HG03469 (cell line): ENCODE measurements around the gene MEIKIN.

Experiments
- ATAC-seq: cut with Tn5 transposase; IDR thresholded peaks from one replicate; pipeline ENCODE4 v1.9.1; 2021; ENCODE audit warnings: mild to moderate bottlenecking, moderate library complexity, moderate number of reproducible peaks; ENCODE audit not compliant: unreplicated experiment

The MEIKIN gene

DNA sequence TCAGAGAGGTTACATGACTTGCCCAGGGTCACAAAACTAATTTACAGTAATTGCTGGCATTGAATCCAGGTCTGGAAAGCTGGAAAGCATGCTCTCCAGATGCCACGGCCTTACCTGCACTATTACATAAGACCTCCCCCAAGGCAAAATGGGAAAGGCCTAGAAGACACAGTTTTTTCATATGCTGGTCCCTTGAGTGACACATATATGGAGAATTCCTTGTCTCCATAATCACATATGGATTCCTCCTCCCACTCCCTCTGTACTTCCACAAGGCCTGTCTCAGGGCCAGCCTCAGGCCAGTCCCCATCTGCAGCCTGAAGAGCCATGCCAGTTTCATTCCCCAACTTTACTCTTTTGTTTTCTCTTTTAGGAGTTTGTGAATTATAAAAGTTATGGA, 28.6 kb upstream of the MEIKIN start:
- ATAC-seq: no peak

DNA sequence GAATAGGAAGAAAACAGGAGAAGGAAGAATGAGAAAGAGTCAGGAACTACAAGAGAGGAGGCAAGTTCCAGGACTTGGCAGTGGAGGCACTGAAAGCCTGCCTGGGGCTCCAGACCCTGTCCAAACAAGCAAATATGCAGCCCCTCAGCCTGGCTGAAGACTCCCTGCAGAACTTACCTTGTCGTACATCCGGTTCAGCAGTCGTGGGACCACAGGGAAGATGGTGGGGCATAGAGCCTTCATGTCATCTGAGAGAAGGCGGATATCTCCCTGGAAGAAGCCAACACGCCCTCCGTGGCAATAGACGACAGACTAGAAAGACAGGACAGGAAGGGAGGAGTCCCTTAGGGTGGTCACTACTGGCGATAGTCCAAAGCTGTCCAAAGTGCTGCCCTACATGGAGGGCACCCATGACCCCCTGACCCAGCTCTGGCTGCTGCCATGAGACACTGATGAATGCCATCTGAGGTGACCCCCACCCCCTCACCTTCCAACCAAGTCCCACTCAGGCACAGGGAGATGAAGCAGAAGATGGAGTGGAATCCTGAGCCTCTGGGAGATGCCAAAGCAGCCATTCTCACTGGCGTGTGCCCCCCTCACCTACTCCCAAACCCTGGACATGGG, 27.7 kb upstream of the MEIKIN start:
- ATAC-seq: no peak

DNA sequence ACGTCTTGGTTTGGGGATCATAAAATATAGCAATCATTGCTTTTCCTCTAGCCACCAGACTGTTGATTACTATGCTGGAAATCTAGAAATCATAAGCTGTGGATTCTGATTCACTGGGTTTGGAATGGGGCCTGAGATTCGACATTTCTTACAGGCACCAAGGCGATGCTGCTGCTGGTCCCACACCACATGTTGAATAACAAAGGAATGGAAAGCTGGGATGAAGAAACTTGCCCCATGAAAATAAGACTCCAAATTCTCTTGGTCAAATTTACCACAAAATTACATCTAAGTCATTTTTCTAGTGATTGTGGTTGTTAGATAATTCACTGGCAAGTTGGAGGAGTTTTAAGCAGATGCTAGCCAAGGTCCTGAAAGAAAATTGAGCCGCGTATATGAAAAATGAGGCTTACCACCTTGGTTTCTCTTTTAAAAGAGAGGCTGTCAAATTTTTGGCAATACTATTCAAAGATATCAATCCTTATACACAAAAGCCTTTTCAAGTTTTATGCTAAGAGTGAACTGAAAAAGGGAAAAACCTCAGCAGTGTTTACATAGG, 23.0 kb upstream of the MEIKIN start:
- no peak for ATAC-seq

DNA sequence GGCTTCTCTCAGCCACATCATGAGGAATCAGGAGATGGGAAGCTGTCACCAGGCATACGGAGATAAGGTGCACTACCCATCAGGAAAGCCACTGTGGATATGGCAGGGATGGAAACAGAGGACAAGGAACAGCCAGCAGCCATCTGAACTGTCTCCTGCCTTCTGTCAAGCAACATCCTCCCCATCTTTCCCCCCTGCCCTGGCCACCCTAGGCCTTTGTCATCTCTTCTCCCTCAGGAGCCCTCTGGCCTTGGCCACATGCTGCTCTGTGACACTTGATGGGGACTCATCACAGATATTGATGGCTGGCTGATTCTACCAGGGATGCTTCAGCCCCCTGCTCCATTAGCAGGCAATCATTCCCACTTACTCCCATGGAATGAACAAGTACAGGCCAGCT, 21.1 kb upstream of the MEIKIN start:
- ATAC-seq: no peak

DNA sequence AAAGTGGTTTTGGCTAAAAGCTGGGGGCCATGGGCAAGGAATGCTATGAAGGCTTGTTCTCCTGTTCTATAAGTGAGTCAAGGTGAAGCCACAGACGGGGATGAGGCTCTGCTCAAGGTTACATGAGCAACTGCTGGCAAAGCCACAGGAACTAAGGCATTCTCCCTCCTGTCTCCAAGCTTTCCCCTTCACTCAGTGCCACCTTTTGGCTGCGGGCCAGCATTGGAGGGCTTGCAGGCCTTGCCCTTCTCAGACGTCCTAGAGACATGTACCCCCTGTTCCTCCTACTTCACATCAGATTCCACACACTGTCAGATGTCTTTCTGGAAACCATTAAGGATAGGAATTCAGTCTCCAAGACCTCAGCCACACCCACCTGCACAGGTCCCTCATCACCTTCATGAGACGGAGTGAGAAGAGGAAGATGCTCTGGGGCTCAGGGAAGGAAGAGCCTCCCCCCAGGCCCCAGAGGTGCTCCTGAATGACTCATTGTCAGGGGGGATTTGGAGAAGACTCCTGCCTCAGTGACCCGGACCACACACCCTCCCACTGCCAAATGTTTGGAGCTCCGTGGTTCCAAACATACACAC, 20.5 kb upstream of the MEIKIN start:
- ATAC-seq: no peak

DNA sequence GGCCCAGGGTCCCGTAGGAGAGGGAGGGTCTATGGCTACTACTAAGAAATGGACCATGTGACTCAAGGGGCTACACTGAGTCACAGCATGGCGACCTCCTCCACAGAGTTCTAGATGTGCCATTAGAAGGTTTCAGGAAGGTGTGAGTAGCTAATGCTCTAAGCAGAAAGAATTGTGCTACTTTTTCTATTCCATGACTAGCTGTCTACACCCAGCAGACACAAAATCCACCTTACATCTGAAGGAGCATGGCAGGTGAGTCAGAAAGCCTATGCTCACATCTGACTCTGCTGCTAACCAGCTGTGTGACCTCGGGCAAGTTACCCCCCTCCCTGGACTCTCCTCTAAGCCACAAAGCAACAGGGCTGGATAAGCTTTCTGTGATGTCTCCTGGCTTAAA, 14.4 kb upstream of the MEIKIN start:
- ATAC-seq: no peak

DNA sequence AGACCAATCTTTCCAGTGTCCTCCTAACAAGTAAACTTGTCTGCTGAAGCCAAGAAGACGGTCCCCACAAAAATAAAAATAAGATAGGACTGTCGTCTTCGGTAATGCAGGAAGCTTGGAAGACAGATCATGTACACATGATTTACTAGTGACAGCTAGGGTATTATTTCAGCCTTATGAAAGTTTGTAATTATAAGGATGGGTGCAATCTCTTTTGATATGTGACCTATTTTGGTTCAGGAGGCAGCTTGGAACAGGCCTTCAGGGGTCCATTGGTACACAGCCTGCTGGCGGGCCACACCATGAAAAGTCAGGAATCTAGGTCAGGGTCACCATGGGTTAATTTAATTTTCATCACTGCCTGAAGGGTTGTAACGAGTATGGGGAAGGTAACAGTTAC, 13.7 kb upstream of the MEIKIN start:
- ATAC-seq: no peak

DNA sequence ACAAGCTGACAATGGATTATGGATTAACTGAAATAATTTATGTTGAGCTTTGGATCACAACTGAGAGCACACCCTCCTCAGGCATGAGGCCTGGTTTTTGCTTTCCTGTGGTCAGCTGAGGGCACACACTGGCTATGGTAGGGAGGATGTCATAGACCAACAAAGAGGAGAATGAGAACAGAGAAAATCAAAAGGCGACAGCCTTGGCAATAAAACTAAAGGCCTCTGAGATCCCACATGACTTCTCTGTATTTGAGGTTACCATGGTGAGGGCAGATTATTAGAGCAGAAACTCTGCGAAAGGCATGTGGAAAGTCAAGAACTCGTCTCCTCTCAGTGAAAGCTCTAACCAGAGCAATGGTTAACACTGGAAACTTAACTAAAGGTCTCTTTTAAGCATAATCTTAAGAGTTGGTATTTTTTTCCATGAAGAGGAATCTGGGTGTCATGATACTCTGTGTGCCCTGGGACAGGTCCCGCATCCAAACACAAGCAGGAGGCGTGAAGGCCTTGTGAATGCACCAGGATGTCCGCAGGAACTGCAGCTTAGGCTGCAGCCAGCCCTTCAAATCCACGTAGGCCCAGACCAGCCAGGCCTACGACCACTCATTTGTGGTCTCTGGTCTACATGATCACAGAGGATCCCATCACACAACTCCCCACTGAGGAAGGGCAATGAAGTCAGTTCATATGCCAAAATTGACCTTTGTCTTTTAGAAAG, 12.4 kb upstream of the MEIKIN start:
- ATAC-seq: no peak

DNA sequence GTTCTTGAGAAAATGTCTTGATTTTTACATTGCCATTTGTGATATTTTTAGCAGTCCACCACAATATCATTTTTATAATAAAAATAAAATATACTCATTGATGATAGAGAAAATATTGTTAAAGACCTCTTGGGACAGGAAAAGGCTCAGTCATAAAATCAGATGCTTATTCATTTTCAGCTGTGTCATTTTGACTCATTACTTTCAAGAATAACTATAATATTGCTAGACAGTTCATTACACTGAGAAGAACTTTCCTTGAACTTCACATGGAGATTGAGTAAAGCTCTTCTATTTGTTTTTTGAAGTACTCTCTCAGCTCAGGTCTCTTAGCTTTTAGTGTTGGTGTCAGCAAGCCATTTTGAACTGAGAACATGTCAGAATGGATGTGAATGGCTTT, 8.5 kb upstream of the MEIKIN start:
- ATAC-seq: no peak

DNA sequence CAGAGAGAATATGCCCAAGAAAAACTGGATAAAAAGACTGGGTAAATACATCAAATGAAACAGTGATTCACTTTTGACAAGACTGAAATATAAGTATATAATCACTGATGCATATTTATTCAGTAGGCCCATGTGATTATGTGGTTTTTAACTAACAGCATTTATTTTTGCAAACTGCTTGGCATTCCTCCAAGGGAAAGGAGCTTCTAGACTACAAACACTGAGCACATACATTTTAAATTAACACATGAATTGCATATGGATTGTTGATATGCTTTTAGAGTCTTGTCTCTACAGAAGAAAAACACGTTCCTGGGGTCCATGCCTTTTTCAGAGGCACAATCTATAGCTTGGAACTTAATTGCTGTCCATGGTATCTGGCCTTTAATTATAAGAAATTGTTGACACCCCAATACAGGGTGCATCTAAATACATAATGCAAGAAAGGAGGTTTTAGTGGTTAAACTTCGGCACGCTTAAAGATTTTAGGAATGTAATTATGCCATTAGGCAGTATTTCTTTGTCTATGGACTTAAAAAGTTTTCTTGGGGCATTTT, 6.9 kb upstream of the MEIKIN start:
- no peak for ATAC-seq

DNA sequence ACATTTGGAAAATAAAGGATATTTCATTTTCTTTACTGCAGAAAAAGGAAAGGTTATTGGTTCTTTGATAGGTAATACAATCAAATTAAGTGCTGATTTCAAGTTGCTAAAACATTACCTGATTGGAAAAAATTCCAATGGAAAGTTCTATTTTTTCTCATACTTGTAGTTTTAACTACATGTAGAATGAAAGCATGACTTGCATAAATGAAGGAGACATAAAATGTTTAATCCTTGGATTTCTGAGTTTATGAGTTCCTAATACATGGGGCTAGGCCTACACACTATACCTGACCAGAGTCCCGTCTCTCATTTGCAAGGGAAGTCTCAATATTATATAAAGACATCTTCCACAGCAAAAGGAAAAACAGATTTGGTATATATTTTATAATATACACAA, 5.2 kb upstream of the MEIKIN start:
- ATAC-seq: no peak

DNA sequence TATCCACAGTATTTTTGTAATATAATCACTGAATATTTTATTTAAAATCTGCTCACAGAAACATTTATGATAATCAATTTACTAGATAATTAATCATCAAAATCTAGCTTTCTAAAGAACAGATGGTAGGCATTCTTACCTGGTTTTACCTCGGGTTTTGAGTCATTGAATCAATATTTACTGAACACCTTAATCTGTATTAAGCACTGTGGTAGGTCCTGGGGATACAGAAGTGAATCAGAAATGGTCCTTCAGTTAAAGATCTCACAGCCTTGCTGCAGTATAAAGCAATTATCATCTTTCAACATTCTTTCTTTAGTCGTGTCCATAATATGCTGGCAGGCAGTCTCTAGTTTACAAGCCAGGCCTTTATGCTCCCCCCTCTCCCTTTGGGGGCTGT, 2.0 kb upstream of the MEIKIN start:
- no peak for ATAC-seq

DNA sequence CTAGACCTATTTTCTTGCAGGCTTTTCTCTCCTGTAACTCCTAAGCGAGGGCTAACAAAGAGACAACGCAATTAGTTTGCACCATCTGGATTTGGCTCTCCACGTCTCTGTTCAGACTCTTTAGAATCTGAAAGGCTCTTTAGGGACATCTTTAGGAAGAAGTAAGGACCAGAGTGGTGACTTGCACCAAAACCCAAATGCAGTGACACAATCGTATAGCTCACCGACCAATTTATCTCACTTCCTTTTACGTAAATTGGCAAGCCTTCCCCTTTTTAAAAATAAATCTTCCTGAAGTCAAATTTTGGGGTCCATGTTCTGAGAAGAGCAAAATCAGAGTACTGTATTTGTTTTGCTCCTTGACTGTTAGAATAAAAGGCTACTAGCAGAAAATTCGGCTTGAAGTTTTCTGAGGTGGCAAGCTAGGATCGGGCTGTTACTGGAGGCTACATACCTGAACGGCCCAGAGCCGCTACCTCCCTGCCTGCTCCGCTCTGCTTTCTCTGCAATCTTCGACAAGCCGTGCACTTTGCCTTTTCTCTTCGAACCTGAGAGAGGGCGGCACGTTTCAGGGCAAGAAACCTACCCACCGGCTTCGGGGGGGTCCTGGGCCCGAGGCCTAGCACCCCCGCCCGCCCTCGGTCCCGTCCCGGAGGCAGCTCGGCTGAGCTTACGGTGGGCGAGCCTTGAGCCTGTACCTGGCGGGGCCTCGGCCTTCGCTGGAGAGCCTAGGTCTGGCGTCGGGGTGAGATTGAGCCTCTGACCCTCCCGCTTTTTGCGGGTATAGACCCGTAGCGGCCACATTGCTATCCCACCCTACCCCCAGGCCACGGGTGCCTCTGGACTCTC, 537 bp downstream of the MEIKIN start:
- ATAC-seq: no peak

DNA sequence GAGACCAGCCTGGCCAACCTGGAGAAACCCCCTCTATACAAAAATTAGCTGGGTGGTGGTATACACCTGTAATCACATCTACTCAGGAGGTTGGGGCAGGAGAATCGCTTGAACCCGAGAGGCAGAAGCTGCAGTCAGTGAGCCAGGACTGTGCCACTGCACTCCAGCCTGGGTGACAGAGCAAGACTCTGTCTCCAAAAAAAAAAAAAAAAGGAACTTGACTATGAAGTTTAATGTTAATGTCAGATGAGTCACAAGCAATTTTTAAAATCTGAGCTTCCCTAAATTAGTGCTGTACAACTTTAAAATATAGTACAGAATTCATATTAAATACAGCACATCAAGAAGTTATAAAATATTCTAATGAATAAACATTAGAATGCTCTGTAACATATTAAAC, 1.5 kb downstream of the MEIKIN start:
- no peak for ATAC-seq

DNA sequence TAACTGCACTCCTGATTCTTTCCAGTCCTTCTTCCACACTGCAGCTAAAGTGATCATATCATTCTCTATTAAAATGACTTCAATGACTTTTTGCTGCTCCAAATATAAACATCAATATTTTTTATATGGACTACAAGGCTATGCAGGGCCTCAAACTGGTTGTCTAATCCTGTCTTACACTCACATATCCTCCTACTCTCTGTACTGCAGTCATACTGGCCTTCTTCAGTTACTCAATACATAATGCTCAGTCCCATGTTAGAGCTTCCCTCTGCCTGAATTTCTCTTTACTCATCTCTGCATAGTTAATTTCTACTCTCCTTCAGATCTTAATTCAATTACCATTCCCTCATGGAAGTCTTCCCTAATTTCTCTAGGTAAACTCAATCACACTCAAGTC, 3.4 kb downstream of the MEIKIN start:
- no peak for ATAC-seq

DNA sequence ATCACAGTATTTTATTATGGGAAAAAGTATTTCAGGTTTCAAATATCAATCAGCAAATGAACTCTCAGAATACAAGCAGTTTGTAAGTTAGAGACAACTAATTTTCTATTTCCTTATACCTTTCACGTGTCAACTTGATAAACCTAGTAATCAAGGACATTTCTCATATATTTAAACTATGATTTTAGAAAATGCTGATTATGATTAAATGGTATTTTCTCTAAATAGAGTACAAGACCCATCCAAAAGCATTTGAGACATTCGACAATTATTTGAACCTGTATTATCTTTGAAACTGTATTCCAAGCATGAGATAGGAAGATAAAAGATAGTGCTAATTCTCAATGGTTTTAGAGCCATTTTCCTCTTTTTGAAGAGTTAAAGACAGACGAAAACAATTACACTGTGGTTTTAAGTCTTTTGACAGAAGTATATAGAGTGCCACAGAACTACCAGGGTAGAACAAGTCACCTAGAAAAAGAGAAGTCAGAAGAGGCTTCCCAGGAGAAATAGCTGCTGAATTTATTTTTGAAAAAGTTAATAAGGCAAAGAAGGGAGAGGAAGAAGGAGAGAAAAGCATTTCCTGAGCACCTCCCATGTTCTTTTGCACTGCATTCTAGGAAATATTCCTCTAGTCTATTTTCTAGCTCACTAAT, 5.6 kb downstream of the MEIKIN start:
- no peak for ATAC-seq

DNA sequence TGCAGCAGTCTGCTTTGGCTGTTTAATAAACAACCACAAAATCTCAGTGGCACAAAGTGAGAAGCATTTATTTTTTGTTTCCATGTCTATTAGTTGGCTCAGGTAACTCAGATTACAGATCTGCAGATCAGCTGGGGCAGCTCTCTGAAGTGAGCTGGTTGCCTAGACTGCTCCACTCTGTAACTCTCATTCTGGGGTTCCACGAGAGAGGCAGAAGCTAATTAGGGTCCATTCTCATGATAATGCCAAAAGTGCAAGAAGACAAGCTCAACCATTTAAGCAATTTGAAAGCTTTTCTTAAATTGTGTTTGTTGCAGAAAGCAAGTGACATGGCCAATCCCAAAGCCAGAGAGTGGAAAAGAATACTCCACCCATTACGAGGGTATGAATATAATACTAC, 13.2 kb downstream of the MEIKIN start:
- ATAC-seq: no peak

DNA sequence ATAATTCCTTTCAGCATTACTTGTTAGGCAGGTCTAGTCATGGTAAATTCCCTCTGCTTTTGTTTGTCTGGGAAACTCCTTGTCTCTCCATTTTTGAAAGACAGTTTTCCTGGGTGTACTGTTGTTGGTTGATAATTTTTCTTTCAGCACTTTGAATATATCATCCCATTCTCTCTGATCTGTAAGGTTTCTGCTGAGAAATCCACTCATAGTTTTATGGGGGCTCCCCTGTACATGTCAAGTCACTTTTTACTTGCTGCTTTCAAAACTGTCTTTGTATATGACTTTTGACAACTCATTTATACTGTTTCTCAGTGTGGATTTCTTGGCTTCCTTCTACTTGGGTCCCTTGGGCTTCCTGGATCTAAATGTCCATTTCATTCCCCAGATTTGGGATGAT, 16.5 kb downstream of the MEIKIN start:
- ATAC-seq: no peak

DNA sequence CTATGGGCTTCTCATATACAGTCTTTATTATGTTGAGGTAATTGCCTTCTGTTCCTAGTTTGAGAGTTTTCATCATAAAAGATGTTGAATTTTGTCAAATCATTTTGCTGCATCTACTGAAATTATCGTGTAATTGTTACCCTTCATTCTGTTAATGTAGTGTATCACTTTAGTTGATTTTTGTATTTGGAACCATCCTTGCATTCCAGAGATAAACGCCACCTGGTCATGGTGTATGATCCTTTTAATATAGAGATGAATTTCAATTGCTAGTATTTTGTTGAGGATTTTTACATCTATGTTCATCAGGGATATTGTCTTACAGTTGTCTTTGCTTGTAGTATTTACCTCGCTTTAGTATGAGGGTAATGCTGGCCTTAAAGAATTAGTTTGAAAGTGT, 19.3 kb downstream of the MEIKIN start:
- ATAC-seq: no peak

DNA sequence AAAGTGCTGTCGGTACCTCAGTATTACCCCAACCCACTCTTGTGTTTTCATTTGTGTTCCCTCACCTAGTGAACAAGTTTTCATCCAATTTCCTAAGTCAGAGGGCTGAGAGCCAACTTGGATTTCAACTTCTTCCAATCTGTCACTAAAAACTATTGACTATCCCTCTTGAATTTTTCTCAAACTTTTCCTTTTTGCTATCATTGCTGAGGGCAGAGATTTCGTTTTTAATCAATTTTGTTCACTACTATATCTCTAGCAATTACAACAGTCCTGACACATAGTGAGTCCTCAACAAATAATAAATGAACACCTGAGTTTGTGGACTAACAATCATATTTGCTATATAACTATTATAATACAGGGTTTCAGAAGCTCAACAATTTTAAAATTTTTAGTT, 29.0 kb downstream of the MEIKIN start:
- ATAC-seq: no peak

DNA sequence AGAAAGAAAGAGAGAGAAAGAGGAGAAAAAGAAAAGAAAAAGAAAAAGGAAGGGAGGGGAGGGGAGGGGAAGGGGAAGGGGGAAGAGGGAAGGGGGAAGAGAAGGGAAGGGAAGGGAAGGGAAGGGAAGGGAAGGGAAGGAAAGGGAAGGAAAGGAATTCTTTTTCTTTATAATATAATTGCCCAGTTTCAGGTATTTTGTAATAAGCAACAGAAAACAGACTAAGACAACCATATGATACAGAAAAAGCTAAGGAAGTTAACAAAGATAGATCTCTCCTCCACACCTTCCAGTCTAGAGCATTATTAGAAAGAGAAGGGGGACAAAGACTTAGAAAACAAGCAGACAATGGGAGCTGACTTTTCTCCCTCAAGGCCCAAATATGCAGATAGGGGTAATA, 31.0 kb downstream of the MEIKIN start:
- no peak for ATAC-seq
